Memory B cell (primary cell): Measurements from ENCODE around the gene KRT6B.
"Not testable (repeated sequence)": the region's sequence is repeated elsewhere in the genome, so short reads cannot be mapped to it uniquely, and the experiment has no call there.

Experiments used
- ATAC-seq: fragments of 150-1000 bp; cut with Tn5 transposase; 2 replicates; pipeline ENCODE4 v1.10.0; 2021; ENCODE audit warnings: low read depth, mild to moderate bottlenecking, moderate library complexity
- DNase-seq, 2 donors: peaks; one replicate each; pipeline ENCODE4 v3.0.0; 2022; ENCODE audit warnings: low spot score in 2 of 2
- H3K27ac Mint-ChIP-seq: one replicate; pipeline ENCODE4 v1.8.0; 2022; ENCODE audit warnings: mild to moderate bottlenecking, moderate library complexity, mixed read lengths
- H3K27me3 Mint-ChIP-seq: one replicate; pipeline ENCODE4 v1.8.0; 2022; ENCODE audit warnings: mixed read lengths
- H3K36me3 Mint-ChIP-seq: one replicate; pipeline ENCODE4 v1.8.0; 2022; ENCODE audit warnings: mild to moderate bottlenecking, mixed read lengths
- H3K4me1 Mint-ChIP-seq: one replicate; pipeline ENCODE4 v1.8.0; 2022; ENCODE audit warnings: mixed read lengths
- H3K4me3 Mint-ChIP-seq: one replicate; pipeline ENCODE4 v1.8.0; 2022; ENCODE audit warnings: mild to moderate bottlenecking, moderate library complexity, mixed read lengths
- H3K9me3 Mint-ChIP-seq: one replicate; pipeline ENCODE4 v1.8.0; 2022; ENCODE audit warnings: mixed read lengths

KRT6B gene

GRCh38 chr12:52452101-52452500 is at the start of gene KRT6B:
Gene KRT6B (minus strand): TSS chr12:52452146. CDS start chr12:52452078, 68 bp downstream.
- Mint-ChIP-seq H3K4me3 (no peak within 1 kb of the TSS), H3K36me3 (no peaks in the 10 kb centered on the region)

GRCh38 chr12:52501490-52501889 is 49.5 kb upstream of the KRT6B start:
- Mint-ChIP-seq H3K36me3 (no peaks in the 10 kb centered on the region), H3K9me3 (peaks cover 2% of the 10 kb centered on the region), H3K27me3 (peaks cover 10% of the 10 kb centered on the region), H3K27ac (no peak overlapping the region), H3K4me3 (no peak overlapping the region), H3K4me1 (no peaks in the 10 kb centered on the region)
- DNase-seq = no peak
- no peak for ATAC-seq

More at GRCh38 chr12:52452101-52452500, at the start of gene KRT6B:
- ATAC-seq = no peak
- peaks cover 9% of the 10 kb centered on the region for H3K27me3 Mint-ChIP-seq
- no peak for DNase-seq
- no peaks in the 10 kb centered on the region for H3K9me3 Mint-ChIP-seq
- no peak within 1 kb of the TSS for H3K27ac Mint-ChIP-seq
- peaks cover 6% of the 10 kb centered on the region for H3K4me1 Mint-ChIP-seq

- not testable (repeated sequence) for H3K36me3 Mint-ChIP-seq, H3K4me1 Mint-ChIP-seq, DNase-seq, H3K4me3 Mint-ChIP-seq, ATAC-seq, H3K27ac Mint-ChIP-seq, H3K9me3 Mint-ChIP-seq
- peaks cover 10% of the 10 kb centered on the region for H3K27me3 Mint-ChIP-seq
Observed at GRCh38 chr12:52500574-52500973, 48.6 kb upstream of the KRT6B start.

- Mint-ChIP-seq H3K4me1 (peaks cover 10% of the 10 kb centered on the region), H3K27ac (no peak overlapping the region), H3K4me3 (no peak overlapping the region), H3K9me3 (peaks cover 2% of the 10 kb centered on the region), H3K27me3 (peaks cover 7% of the 10 kb centered on the region), H3K36me3 (no peaks in the 10 kb centered on the region)
- no peak for ATAC-seq
- DNase-seq = no peak
Observed at GRCh38 chr12:52499806-52500560, 48.0 kb upstream of the KRT6B start.

GRCh38 chr12:52498946-52499345 is 47.0 kb upstream of the KRT6B start:
- Mint-ChIP-seq H3K36me3 (no peaks in the 10 kb centered on the region), H3K27ac (no peak overlapping the region), H3K4me1 (peaks cover 10% of the 10 kb centered on the region), H3K27me3 (peaks cover 7% of the 10 kb centered on the region), H3K9me3 (peaks cover 2% of the 10 kb centered on the region), H3K4me3 (no peak overlapping the region)
- no peak for DNase-seq
- ATAC-seq = no peak

- H3K4me3 Mint-ChIP-seq = no peak overlapping the region
- H3K27me3 Mint-ChIP-seq = peaks cover 10% of the 10 kb centered on the region
Observed at GRCh38 chr12:52497975-52498374, 46.0 kb upstream of the KRT6B start.

GRCh38 chr12:52496590-52497071 is 44.7 kb upstream of the KRT6B start:
- ATAC-seq (no peak), DNase-seq (no peak)
- Mint-ChIP-seq H3K4me3 (no peak overlapping the region), H3K4me1 (peaks cover 10% of the 10 kb centered on the region), H3K36me3 (no peaks in the 10 kb centered on the region), H3K9me3 (peaks cover 2% of the 10 kb centered on the region), H3K27ac (no peak overlapping the region), H3K27me3 (peaks cover 11% of the 10 kb centered on the region)

More at GRCh38 chr12:52497975-52498374, 46.0 kb upstream of the KRT6B start:
- Mint-ChIP-seq H3K36me3 (no peaks in the 10 kb centered on the region), H3K4me1 (peaks cover 10% of the 10 kb centered on the region), H3K9me3 (peaks cover 2% of the 10 kb centered on the region), H3K27ac (no peak overlapping the region)
- ATAC-seq (no peak), DNase-seq (no peak)

GRCh38 chr12:52496054-52496453 is 44.1 kb upstream of the KRT6B start:
- H3K4me3 Mint-ChIP-seq = no peak overlapping the region
- H3K27me3 Mint-ChIP-seq = peaks cover 15% of the 10 kb centered on the region
- no peak for DNase-seq

GRCh38 chr12:52495389-52495788 is 43.4 kb upstream of the KRT6B start:
- H3K27ac Mint-ChIP-seq = no peak overlapping the region
- ATAC-seq = no peak
- no peak overlapping the region for H3K4me3 Mint-ChIP-seq
- H3K27me3 Mint-ChIP-seq = peaks cover 12% of the 10 kb centered on the region
- peaks cover 1% of the 10 kb centered on the region for H3K9me3 Mint-ChIP-seq
- no peak for DNase-seq
- no peaks in the 10 kb centered on the region for H3K36me3 Mint-ChIP-seq
- H3K4me1 Mint-ChIP-seq = peaks cover 10% of the 10 kb centered on the region

More at GRCh38 chr12:52496054-52496453, 44.1 kb upstream of the KRT6B start:
- ATAC-seq = no peak
- Mint-ChIP-seq H3K27ac (no peak overlapping the region), H3K9me3 (peaks cover 2% of the 10 kb centered on the region), H3K36me3 (no peaks in the 10 kb centered on the region), H3K4me1 (peaks cover 10% of the 10 kb centered on the region)

- DNase-seq (no peak), ATAC-seq (no peak)
- Mint-ChIP-seq H3K4me1 (peaks cover 10% of the 10 kb centered on the region), H3K4me3 (no peak overlapping the region), H3K27me3 (peaks cover 12% of the 10 kb centered on the region), H3K27ac (no peak overlapping the region), H3K36me3 (no peaks in the 10 kb centered on the region), H3K9me3 (no peaks in the 10 kb centered on the region)
Observed at GRCh38 chr12:52494518-52494917, 42.6 kb upstream of the KRT6B start.

- Mint-ChIP-seq H3K4me3 (no peak overlapping the region), H3K36me3 (no peaks in the 10 kb centered on the region), H3K27ac (no peak overlapping the region), H3K9me3 (no peaks in the 10 kb centered on the region), H3K4me1 (peaks cover 10% of the 10 kb centered on the region), H3K27me3 (peaks cover 12% of the 10 kb centered on the region)
- no peak for ATAC-seq
- DNase-seq = no peak
Observed at GRCh38 chr12:52494100-52494499, 42.2 kb upstream of the KRT6B start.

GRCh38 chr12:52493172-52493571 is 41.2 kb upstream of the KRT6B start, which contains the start of gene KRT6A:
Gene KRT6A (minus strand): TSS chr12:52493257. CDS start chr12:52493188, 69 bp downstream.
- no peaks in the 10 kb centered on the region for H3K36me3 Mint-ChIP-seq
- peaks cover 14% of the 10 kb centered on the region for H3K27me3 Mint-ChIP-seq
- H3K9me3 Mint-ChIP-seq = no peaks in the 10 kb centered on the region
- H3K27ac Mint-ChIP-seq = no peak within 1 kb of the TSS
- no peak within 1 kb of the TSS for H3K4me3 Mint-ChIP-seq
- DNase-seq (no peak), ATAC-seq (no peak)
- peaks cover 10% of the 10 kb centered on the region for H3K4me1 Mint-ChIP-seq

- peaks cover 11% of the 10 kb centered on the region for H3K27me3 Mint-ChIP-seq
- not testable (repeated sequence) for DNase-seq, H3K9me3 Mint-ChIP-seq, H3K4me3 Mint-ChIP-seq, ATAC-seq, H3K27ac Mint-ChIP-seq, H3K36me3 Mint-ChIP-seq
- H3K4me1 Mint-ChIP-seq = peaks cover 10% of the 10 kb centered on the region
Observed at GRCh38 chr12:52492405-52492804, 40.5 kb upstream of the KRT6B start.

- not testable (repeated sequence) for H3K27ac Mint-ChIP-seq, ATAC-seq
Observed at GRCh38 chr12:52491495-52491894, 39.5 kb upstream of the KRT6B start.

More at GRCh38 chr12:52491495-52491894, 39.5 kb upstream of the KRT6B start:
- not testable (repeated sequence) for H3K9me3 Mint-ChIP-seq, DNase-seq, H3K4me3 Mint-ChIP-seq, H3K36me3 Mint-ChIP-seq
- H3K27me3 Mint-ChIP-seq = peaks cover 11% of the 10 kb centered on the region
- H3K4me1 Mint-ChIP-seq = peaks cover 10% of the 10 kb centered on the region
